Astrocyte (in vitro differentiated cells and primary cell): ENCODE results near the gene ZMIZ1.

ENCODE experiments used
- CTCF ChIP-seq: IDR thresholded peaks from 2 replicates; pipeline ENCODE4 v1.5.1; 2011; ENCODE audit warnings: low read depth, mild to moderate bottlenecking, inconsistent platforms, low read length, moderate library complexity; ENCODE audit not compliant: insufficient read depth
- EZH2 ChIP-seq: IDR thresholded peaks from 2 replicates; pipeline ENCODE4 v1.6.1; 2012; ENCODE audit warnings: mild to moderate bottlenecking, low read length, inconsistent platforms; ENCODE audit not compliant: insufficient read depth

GRCh38 chr10:79181227-79181626 lies 112.5 kb downstream of the ZMIZ1 start:
- TF ChIP-seq CTCF = no peak
- TF ChIP-seq EZH2 = no peak
